ENCODE data around the gene RAPGEF1.

GRCh38 chr9:131700076-131700475 is 39.8 kb downstream of the RAPGEF1 start:
- TF ChIP-seq CTCF (IDR thresholded peaks at IDR 0.05; ENCODE audit: insufficient read depth, low read length, poor library complexity, severe bottlenecking), result no peak
- no peak for TF ChIP-seq EZH2phosphoT487 (conservative IDR thresholded peaks at IDR 0.05; ENCODE audit: low read length)

Measured in SU-DHL-6 (cell line).